GM19324 (cell line): ENCODE results near the gene SH2D3A.
A peak's percentile ranks its signal among the peaks of the same experiment; 100 is the strongest.
"Not testable (repeated sequence)": the region's sequence is repeated elsewhere in the genome, so short reads cannot be mapped to it uniquely, and the experiment has no call there.

ENCODE experiments used
- ATAC-seq: cut with Tn5 transposase; IDR thresholded peaks from one replicate; pipeline ENCODE4 v1.9.1; 2021; ENCODE audit warnings: mild to moderate bottlenecking, moderate library complexity; ENCODE audit not compliant: unreplicated experiment, low FRiP score

SH2D3A gene

GRCh38 chr19:6762253-6762797, 4.9 kb downstream of the SH2D3A start:
- not testable (repeated sequence) for ATAC-seq

- ATAC-seq: no peak
These were observed 6.1 kb downstream of the SH2D3A start for GRCh38 chr19:6761053-6761676.

GRCh38 chr19:6760606-6761005, 6.6 kb downstream of the SH2D3A start:
- no peak for ATAC-seq

GRCh38 chr19:6754653-6755463, 12.4 kb downstream of the SH2D3A start:
- ATAC-seq: no peak

- ATAC-seq: no peak
These were observed 13.1 kb downstream of the SH2D3A start for GRCh38 chr19:6754136-6754535.

- ATAC-seq: peak; percentile 76
These were observed 13.8 kb downstream of the SH2D3A start for GRCh38 chr19:6753178-6754031.

- ATAC-seq: no peak
These were observed 14.7 kb downstream of the SH2D3A start for GRCh38 chr19:6752256-6753177.

- no peak for ATAC-seq
These were observed 16.0 kb downstream of the SH2D3A start for GRCh38 chr19:6751189-6751588.

GRCh38 chr19:6750062-6750461, 17.2 kb downstream of the SH2D3A start:
- ATAC-seq: no peak

- not testable (repeated sequence) for ATAC-seq
These were observed 18.7 kb downstream of the SH2D3A start for GRCh38 chr19:6748543-6748942.

- ATAC-seq: no peak
These were observed 21.3 kb downstream of the SH2D3A start for GRCh38 chr19:6745965-6746364.

GRCh38 chr19:6744381-6745301, 22.6 kb downstream of the SH2D3A start:
- no peak for ATAC-seq

GRCh38 chr19:6743714-6744380, 23.4 kb downstream of the SH2D3A start:
- ATAC-seq: no peak

GRCh38 chr19:6743066-6743465, 24.2 kb downstream of the SH2D3A start:
- ATAC-seq: no peak

- no peak for ATAC-seq
These were observed 26.5 kb downstream of the SH2D3A start for GRCh38 chr19:6740589-6741343.

GRCh38 chr19:6739883-6740588, 27.2 kb downstream of the SH2D3A start:
- no peak for ATAC-seq

GRCh38 chr19:6739390-6739882, 27.8 kb downstream of the SH2D3A start, which contains the start of gene TRIP10:
TRIP10 (plus strand) TSS chr19:6739680; CDS start chr19:6739762, 82 bp downstream.
- no peak for ATAC-seq
